Measurements from ENCODE around the gene RBPMS2. TPM values are rescaled to one million over a fixed set of nuclear protein-coding genes. Genes with fewer than 3 reads are reported as not detected.

Gene RBPMS2
- total and polyA plus RNA-seq, 4 donors: 0.42 to 7.9 (median 2.4) TPM

GRCh38 chr15:64749999-64750657 is 25.3 kb downstream of the RBPMS2 start:
- Histone ChIP-seq H3K4me1 (ENCODE audit: control insufficient read depth in 4 of 4, insufficient read depth in 4 of 4, low read length in 3 of 4) (no peaks in the 10 kb centered on the region), H3K36me3 (ENCODE audit: control insufficient read depth in 4 of 4, insufficient read depth in 3 of 4, low read depth in 1 of 4, low read length in 3 of 4) (peaks cover 0 to 3% (median under 1%) of the 10 kb centered on the region in 4 donors), H3K4me3 (ENCODE audit: low read depth in 1 of 3, low read length in 3 of 3) (no peak overlapping the region), H3K27ac (ENCODE audit: low read depth in 1 of 2, low read length in 2 of 2) (no peak overlapping the region), H3K27me3 (ENCODE audit: control insufficient read depth in 4 of 4, insufficient read depth in 4 of 4, low read length in 3 of 4) (no peaks in the 10 kb centered on the region), H3K9me3 (ENCODE audit: control insufficient read depth in 4 of 4, low read length in 3 of 4) (no peaks in the 10 kb centered on the region), H3K9ac (ENCODE audit: low read depth in 1 of 2, low read length in 2 of 2) (no peak overlapping the region)
- WGBS: 84% methylated on average over 21 of the region's 21 CpGs
- no peak for TF ChIP-seq RXRA (IDR thresholded peaks at IDR 0.05)
- TF ChIP-seq REST (IDR thresholded peaks at IDR 0.05): no peak
- TF ChIP-seq SP1 (IDR thresholded peaks at IDR 0.05): no peak
- TF ChIP-seq HNF4G (IDR thresholded peaks at IDR 0.05): no peak
- TF ChIP-seq RAD21 (IDR thresholded peaks at IDR 0.05): no peak
- no peak for TF ChIP-seq TAF1 (conservative IDR thresholded peaks at IDR 0.05)
- TF ChIP-seq ZBTB33 (IDR thresholded peaks at IDR 0.05): no peak
- TF ChIP-seq NR2F2 (IDR thresholded peaks at IDR 0.05): no peak
- TF ChIP-seq MAX (IDR thresholded peaks at IDR 0.05): no peak
- TF ChIP-seq GABPA (IDR thresholded peaks at IDR 0.05 in 1 of 2, conservative IDR thresholded peaks at IDR 0.05 in 1 of 2): no peak
- TF ChIP-seq FOXA2 (IDR thresholded peaks at IDR 0.05): no peak
- no peak for TF ChIP-seq JUND (IDR thresholded peaks at IDR 0.05)
- TF ChIP-seq YY1 (IDR thresholded peaks at IDR 0.05): no peak
- no peak for TF ChIP-seq EGR1 (IDR thresholded peaks at IDR 0.05; ENCODE audit: low read depth in 2 of 2)
- TF ChIP-seq, protein P1, sequence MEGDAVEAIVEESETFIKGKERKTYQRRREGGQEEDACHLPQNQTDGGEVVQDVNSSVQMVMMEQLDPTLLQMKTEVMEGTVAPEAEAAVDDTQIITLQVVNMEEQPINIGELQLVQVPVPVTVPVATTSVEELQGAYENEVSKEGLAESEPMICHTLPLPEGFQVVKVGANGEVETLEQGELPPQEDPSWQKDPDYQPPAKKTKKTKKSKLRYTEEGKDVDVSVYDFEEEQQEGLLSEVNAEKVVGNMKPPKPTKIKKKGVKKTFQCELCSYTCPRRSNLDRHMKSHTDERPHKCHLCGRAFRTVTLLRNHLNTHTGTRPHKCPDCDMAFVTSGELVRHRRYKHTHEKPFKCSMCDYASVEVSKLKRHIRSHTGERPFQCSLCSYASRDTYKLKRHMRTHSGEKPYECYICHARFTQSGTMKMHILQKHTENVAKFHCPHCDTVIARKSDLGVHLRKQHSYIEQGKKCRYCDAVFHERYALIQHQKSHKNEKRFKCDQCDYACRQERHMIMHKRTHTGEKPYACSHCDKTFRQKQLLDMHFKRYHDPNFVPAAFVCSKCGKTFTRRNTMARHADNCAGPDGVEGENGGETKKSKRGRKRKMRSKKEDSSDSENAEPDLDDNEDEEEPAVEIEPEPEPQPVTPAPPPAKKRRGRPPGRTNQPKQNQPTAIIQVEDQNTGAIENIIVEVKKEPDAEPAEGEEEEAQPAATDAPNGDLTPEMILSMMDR (IDR thresholded peaks at IDR 0.05; ENCODE audit: low read depth, low read length, missing input control): no peak
- no peak for TF ChIP-seq FOXA1 (IDR thresholded peaks at IDR 0.05)
- no peak for DNase-seq (ENCODE audit: low spot score)

GRCh38 chr15:64749167-64749566 is 26.2 kb downstream of the RBPMS2 start:
- H3K4me1 ChIP-seq (ENCODE audit: control insufficient read depth in 4 of 4, insufficient read depth in 4 of 4, low read length in 3 of 4): no peaks in the 10 kb centered on the region
- H3K4me3 ChIP-seq (ENCODE audit: low read depth in 1 of 3, low read length in 3 of 3): no peak overlapping the region
- WGBS: 94% methylated on average over 11 of the region's 11 CpGs
- DNase-seq (ENCODE audit: low spot score): no peak
- no peak overlapping the region for H3K9ac ChIP-seq (ENCODE audit: low read depth in 1 of 2, low read length in 2 of 2)
- H3K27me3 ChIP-seq (ENCODE audit: control insufficient read depth in 4 of 4, insufficient read depth in 4 of 4, low read length in 3 of 4): no peaks in the 10 kb centered on the region
- peaks cover 0 to 3% (median under 1%) of the 10 kb centered on the region in 4 donors for H3K36me3 ChIP-seq (ENCODE audit: control insufficient read depth in 4 of 4, insufficient read depth in 3 of 4, low read depth in 1 of 4, low read length in 3 of 4)
- H3K27ac ChIP-seq (ENCODE audit: low read depth in 1 of 2, low read length in 2 of 2): no peak overlapping the region
- H3K9me3 ChIP-seq (ENCODE audit: control insufficient read depth in 4 of 4, low read length in 3 of 4): no peaks in the 10 kb centered on the region
- TF ChIP-seq YY1 (IDR thresholded peaks at IDR 0.05): no peak
- TF ChIP-seq RXRA (IDR thresholded peaks at IDR 0.05): no peak
- no peak for TF ChIP-seq FOXA1 (IDR thresholded peaks at IDR 0.05)
- no peak for TF ChIP-seq ZBTB33 (IDR thresholded peaks at IDR 0.05)
- TF ChIP-seq MAX (IDR thresholded peaks at IDR 0.05): no peak
- no peak for TF ChIP-seq ATF3 (IDR thresholded peaks at IDR 0.05)
- no peak for TF ChIP-seq TAF1 (conservative IDR thresholded peaks at IDR 0.05)
- TF ChIP-seq EGR1 (IDR thresholded peaks at IDR 0.05; ENCODE audit: low read depth in 2 of 2): no peak
- TF ChIP-seq JUND (IDR thresholded peaks at IDR 0.05): no peak
- no peak for TF ChIP-seq FOXA2 (IDR thresholded peaks at IDR 0.05)
- TF ChIP-seq HNF4G (IDR thresholded peaks at IDR 0.05): no peak

All from liver (tissue), 9 donors.